ENCODE results near the gene CPNE8.

DNA sequence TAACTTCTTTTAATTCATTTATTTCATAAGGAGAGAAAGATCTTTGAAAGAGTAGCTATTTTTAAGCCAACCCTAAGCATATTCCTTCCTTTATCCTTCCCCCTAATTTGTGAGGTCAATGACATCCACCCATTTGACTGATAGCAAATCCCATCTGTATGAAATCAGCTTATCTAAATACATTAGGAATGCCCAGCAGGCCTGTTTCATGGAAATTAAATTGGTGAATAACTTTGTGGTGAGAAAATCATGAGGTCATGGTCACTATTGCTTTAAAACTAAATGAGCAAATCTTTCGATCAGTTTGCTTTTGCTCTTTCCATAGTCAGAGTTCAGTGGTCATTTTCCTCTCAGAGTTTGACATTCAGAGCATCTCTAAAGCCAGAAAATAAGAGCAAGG lies 256.6 kb downstream of the CPNE8 start:
- TF ChIP-seq EZH2phosphoT487 (IDR thresholded peaks at IDR 0.05; ENCODE audit: borderline replicate concordance) (no peak), CTCF (conservative IDR thresholded peaks at IDR 0.05; ENCODE audit: low read length) (no peak)

All from Loucy (cell line).